GM18526 (cell line): ENCODE data around the gene ACADSB.

ENCODE experiments used
- POLR2A ChIP-seq: IDR thresholded peaks from 3 replicates; pipeline ENCODE4 v1.6.1; 2011; ENCODE audit not compliant: insufficient read length; ENCODE audit errors: extremely low read depth

Gene ACADSB

GRCh38 chr10:123018531-123018930, 9.7 kb downstream of the ACADSB start:
- TF ChIP-seq POLR2A = no peak

DNA sequence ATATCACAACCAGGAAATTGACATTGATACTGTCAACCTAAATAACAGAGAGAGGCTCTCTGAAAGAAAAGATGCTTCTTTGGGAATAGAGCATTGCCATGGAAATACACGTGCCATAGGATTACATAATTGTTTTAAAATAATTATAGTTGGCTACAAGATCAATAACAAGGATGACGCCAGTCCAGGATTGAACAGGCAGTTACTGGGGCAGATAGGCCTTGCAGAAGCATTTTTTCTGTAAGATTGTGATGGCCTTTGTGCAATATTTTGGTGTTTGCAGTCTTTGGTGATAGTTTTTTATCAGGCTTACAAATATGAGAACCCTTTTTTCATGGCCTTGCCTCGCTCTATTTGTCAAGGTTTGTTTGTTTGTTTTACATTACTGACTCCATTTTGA, 10.5 kb downstream of the ACADSB start:
- no peak for TF ChIP-seq POLR2A

GRCh38 chr10:123019941-123020703, 11.3 kb downstream of the ACADSB start:
- no peak for TF ChIP-seq POLR2A

- TF ChIP-seq POLR2A = no peak
Observed at GRCh38 chr10:123021517-123021916, 12.7 kb downstream of the ACADSB start.

DNA sequence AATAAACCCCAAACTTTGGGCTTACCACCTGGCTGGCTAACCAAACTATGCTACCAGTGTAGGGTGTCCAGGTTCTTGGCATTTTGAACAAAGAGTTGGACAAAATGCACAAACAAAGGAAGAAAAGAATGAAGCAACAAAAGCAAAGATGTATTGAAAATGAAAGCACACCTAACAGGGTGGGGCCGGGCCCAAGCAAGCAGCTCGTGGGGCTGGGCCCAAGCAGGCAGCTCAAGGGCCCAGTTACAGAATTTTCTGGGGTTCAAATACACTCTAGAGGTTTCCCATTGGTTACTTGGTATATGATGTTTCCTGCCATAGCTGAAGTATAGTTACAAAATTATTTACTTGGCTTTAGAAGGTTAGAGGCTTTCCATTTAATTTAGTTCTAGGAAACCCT, 15.7 kb downstream of the ACADSB start:
- no peak for TF ChIP-seq POLR2A

GRCh38 chr10:123026302-123026701, 17.5 kb downstream of the ACADSB start:
- TF ChIP-seq POLR2A = no peak

DNA sequence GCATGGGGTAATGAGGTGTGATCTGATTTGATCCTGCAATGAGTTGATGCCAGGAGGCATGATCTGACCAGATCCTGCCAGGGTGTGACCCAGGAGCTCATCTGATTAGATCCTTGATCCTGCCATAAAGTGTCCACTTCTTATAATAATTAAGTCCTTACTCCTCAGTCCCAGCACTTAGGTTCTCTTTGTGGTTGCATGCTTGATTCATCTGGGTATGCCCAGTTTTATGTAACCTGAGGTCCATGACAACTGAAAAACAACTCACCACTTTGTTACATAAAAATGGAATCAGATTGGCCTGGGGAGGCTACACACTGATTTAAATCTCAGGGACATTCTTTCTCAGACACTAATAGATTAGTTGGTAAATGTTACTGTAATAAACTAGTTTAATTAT, 19.1 kb downstream of the ACADSB start:
- no peak for TF ChIP-seq POLR2A

DNA sequence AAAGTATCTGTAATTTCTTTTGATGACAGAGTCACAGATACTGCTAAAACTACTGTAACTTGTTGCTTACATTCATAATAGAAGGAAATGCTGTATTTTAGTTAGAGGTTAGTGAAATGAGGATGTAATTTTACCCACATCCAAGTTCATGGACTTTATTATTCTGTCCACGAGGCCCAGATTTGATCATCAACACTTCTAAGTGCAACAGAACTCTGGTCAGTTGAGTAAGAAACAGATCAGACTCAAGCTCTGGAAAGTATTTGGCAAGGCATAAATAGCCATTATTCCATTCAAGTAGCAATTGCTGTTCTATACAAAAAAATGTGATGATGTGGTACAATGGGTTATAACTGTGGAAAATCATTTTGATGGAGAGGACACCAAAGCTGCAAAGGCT, 22.3 kb downstream of the ACADSB start:
- no peak for TF ChIP-seq POLR2A

DNA sequence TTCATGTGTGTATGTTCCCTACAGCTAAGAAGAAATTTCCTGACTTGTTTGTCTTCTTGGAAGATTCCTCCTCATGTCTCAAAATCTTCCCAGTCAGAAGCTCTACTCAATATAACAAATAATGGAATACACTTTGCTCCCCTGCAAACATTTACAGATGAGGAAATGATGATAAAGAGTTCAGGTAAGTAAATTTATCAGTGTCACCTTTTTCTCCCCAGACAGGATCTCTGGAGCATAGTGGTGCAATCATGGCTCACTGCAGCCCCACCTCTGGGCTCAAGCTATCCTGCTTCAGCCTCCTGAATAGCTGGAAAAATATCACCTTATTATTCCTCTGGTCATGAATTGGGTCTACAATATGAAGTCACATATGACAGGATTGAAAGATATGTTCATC, 25.5 kb downstream of the ACADSB start:
- no peak for TF ChIP-seq POLR2A

- TF ChIP-seq POLR2A = no peak
Observed at GRCh38 chr10:123035467-123036086, 26.8 kb downstream of the ACADSB start.

- no peak for TF ChIP-seq POLR2A
Observed at GRCh38 chr10:123038782-123039631, 30.2 kb downstream of the ACADSB start.

DNA sequence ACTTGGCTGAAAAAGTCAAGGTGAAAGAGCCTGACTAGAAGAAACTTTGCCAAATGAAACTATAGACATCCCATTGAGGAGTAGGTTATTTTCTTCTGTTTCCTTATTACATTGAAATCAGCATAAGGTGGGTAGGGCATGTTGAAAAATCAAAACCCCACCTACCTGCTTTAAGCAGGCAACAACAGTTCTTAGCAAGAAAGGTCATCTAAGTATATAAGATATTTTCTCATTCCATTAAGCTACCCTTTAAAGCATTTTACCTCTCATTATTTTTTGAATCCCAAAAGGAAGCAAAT, 30.8 kb downstream of the ACADSB start:
- no peak for TF ChIP-seq POLR2A

DNA sequence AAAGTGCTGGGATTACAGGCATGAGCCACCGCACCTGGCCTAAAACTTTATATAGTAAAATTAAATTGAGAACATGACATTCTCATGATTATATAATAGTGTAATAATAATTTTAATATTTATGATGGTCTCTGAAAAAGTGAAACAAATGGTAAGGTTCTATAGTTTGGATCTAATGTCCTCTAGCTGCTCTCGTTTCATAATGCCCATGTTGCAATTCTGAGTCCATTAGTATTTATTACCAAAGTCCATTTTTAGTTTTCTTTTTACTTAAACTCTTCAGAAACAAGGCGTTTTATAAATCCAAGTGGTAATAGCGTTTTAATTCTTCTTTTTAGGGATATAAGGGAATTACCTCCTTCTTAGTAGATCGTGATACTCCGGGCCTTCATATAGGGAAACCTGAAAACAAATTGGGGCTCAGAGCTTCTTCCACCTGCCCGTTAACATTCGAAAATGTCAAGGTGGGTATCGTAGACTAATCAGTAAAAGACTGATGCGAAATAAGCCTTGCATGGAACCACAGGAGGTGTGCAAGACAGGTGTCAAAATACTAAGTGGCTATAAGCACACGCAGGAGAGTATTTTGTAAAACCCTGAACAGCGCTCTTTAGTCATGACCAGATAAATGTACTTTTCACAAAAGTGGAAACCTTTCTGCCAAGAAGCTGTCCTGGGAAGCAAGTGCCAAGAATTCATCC, 34.1 kb downstream of the ACADSB start:
- no peak for TF ChIP-seq POLR2A

DNA sequence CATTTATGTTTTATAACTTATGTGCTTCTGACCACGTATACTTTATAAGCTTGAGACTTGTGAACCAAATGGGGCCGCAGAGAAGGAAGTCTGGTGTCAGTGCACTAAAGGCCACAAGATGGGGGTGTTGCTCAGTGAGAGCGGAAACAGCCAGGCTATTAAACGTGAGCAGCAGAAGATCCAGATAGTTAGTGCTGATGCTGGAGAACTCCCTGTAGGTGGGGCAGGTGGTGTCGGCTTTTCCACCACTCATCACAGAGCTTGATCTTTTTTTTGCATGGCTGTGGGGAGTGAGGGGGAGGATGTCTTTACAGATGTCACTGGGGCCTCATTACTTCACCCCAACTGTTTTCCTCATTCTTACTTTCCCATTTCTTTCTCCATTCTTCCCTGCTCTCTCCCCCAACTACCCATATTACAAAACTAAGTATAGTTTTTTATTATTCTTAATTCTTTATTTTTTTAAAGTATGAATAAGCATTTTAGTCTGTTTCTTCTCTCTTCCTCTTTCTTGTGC, 34.7 kb downstream of the ACADSB start:
- TF ChIP-seq POLR2A = no peak

DNA sequence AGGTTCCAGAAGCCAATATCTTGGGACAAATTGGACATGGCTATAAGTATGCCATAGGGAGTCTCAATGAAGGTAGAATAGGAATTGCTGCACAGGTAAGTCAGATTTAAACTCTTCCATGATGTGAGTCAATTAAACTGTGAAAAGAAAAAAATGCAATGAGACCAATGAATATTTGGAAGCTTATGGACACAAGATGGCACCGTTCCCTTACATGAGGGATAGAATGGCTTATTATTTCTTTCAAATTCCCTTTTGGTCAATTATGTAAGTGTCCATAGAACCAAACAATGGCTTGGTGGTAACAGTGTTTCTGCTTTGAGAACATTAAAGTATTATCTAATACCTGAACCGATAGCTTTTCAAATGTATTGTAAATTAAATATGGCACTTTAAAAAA, 35.6 kb downstream of the ACADSB start:
- no peak for TF ChIP-seq POLR2A
